GM15510 (cell line): ENCODE results near the gene CDH2.

Experiments
- POLR2A ChIP-seq: IDR thresholded peaks from 3 replicates; pipeline ENCODE4 v1.6.1; 2011; ENCODE audit warnings: borderline replicate concordance; ENCODE audit not compliant: insufficient read length; ENCODE audit errors: extremely low read depth

The CDH2 gene

GRCh38 chr18:28063271-28063761, 113.6 kb downstream of the CDH2 start:
- TF ChIP-seq POLR2A: no peak

GRCh38 chr18:28062443-28062842, 114.5 kb downstream of the CDH2 start:
- TF ChIP-seq POLR2A: no peak

GRCh38 chr18:28059861-28060260, 117.1 kb downstream of the CDH2 start:
- no peak for TF ChIP-seq POLR2A

- no peak for TF ChIP-seq POLR2A
Measured at GRCh38 chr18:28050545-28050944, 126.4 kb downstream of the CDH2 start.

- no peak for TF ChIP-seq POLR2A
Measured at GRCh38 chr18:28048612-28049011, 128.3 kb downstream of the CDH2 start.

DNA sequence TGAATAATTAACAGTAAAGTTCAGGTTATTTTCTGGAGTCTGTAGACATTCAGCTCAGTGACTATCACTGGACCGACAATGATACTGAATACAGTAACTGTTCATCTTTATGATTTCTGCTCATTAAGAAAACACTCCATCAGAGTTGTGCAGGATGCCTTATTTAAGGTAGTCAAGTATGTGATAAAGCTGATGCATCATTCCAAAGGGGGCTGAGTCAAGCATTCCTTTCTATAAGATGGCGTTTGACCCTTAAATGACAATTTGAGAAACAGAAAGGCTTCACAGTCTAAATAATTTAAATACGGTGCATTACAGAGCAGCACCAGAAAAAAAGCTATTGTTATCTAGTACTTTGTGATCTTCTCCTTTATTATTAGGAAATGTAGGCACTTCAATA, 131.1 kb downstream of the CDH2 start:
- no peak for TF ChIP-seq POLR2A

DNA sequence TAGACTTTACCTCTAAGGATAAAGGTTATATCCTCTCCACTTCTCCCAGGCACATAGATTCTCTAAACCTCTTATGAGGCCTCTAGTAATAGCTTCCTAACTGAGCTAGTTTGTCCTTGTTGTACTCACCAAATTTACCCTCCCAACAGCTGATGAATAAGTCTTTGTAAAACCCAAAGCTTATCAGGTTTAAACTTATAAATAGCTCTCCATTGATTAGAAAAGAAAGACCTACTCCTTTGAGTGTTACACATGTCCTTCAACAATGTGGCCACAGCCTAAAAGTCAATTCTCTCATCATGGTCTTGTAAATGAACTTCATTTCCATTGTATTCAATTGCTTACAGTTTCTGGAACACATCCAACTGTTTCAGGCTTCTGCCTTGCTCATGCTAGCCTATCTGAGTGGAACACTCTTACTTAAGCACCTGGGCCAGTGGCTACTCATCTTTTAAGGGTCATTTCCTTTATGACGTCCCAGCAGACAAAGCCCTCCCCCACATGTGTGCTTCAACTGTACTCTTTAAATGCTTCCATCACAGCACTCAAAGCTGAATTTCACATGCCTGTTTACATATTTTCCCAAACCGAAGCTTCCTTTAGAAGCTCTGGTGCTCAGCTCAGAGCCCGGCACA, 131.6 kb downstream of the CDH2 start:
- TF ChIP-seq POLR2A: no peak

DNA sequence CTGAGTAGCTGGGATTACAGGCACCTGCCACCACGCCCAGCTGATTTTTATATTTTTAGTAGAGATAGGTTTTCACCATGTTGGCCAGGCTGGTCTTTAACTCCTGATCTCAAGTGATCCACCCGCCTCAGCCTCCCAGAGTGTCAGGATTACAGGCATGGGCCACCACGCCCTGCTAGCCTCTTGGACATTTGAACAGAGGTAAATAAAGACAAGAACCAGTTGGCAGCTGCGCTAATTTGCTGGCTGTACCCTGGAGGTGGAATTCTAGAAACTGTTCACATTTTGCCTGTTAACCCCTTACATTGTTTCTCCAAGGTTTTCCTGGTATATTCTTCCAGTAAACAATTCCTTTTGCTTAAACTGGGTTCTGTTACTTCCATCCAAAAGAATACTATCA, 132.9 kb downstream of the CDH2 start:
- TF ChIP-seq POLR2A: no peak

DNA sequence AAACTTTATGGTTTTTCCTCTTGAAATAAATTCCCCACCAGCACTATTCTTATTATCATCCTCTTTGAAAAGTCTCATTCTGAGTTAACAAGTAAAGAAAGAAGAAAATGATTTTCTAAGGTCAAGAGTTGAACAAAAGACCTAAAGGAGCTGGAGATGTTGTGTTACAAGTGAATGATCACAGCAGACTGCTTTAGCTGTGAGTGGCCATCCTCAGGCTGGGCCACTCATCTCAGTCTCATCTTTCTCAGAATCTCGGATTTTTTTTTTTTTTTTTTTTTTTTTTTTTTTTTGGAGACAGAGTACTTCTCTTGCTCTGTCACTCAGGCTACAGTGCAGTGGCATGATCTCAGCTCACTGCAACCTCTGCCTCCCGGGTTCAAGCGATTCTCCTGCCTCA, 133.3 kb downstream of the CDH2 start:
- TF ChIP-seq POLR2A: no peak

GRCh38 chr18:28041366-28041765, 135.6 kb downstream of the CDH2 start:
- TF ChIP-seq POLR2A: no peak

GRCh38 chr18:28040716-28041115, 136.2 kb downstream of the CDH2 start:
- no peak for TF ChIP-seq POLR2A

- TF ChIP-seq POLR2A: no peak
Measured at GRCh38 chr18:28040211-28040610, 136.7 kb downstream of the CDH2 start.

- TF ChIP-seq POLR2A: no peak
Measured at GRCh38 chr18:28039691-28040090, 137.2 kb downstream of the CDH2 start.

DNA sequence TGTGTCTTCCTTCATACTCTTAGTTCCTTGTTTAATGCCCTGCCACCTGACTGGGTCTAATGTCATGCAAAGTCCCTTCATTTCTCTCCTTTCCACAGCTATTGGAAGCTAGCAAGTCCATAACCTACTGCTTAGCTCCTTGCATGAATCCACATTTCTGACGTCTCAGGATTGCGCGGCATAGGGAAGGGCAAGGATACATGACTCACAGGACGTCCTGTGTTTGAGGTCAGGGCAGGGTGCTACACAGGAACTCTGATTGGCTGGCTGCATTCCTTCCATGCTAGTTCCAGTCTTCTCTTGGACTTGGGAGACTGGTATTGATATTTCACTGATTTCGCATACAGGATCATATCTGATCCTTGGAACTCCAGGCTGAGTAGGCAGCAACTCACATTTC, 137.9 kb downstream of the CDH2 start:
- no peak for TF ChIP-seq POLR2A

GRCh38 chr18:28036488-28036887, 140.4 kb downstream of the CDH2 start:
- no peak for TF ChIP-seq POLR2A

DNA sequence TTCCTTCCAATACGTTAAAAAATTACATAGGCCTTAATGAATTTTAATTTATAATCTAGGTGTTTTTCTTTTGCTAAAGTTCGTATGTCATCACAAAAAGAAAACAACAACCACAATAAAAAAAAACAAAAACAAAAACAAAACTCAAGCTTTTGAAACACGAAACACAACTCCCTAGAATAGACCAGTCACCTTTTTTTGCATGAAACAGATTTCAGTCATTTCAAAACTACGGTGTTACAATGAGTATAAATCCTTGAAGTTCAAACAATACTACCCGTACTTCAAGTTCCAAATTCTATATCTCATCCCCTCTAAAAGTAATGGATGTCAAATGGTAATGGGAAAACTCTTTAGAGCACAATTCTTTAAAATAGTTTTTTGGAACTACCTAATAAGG, 142.4 kb downstream of the CDH2 start:
- TF ChIP-seq POLR2A: no peak

GRCh38 chr18:28032177-28032576, 144.8 kb downstream of the CDH2 start:
- TF ChIP-seq POLR2A: no peak
